GM19025 (cell line): Measurements from ENCODE around the gene AGAP1.
"Not testable (repeated sequence)": the region's sequence is repeated elsewhere in the genome, so short reads cannot be mapped to it uniquely, and the experiment has no call there.

Source experiments
- ATAC-seq: cut with Tn5 transposase; IDR thresholded peaks from one replicate; pipeline ENCODE4 v1.9.1; 2021; ENCODE audit warnings: mild to moderate bottlenecking, low read depth, moderate library complexity; ENCODE audit not compliant: unreplicated experiment

Gene AGAP1

GRCh38 chr2:236054621-236055305, 560.9 kb downstream of the AGAP1 start:
- no peak for ATAC-seq

- no peak for ATAC-seq
These were observed 561.6 kb downstream of the AGAP1 start for GRCh38 chr2:236055471-236055870.

GRCh38 chr2:236056141-236056540, 562.3 kb downstream of the AGAP1 start:
- ATAC-seq, result no peak

- ATAC-seq, result no peak
These were observed 563.5 kb downstream of the AGAP1 start for GRCh38 chr2:236057375-236057774.

- no peak for ATAC-seq
These were observed 567.7 kb downstream of the AGAP1 start for GRCh38 chr2:236061497-236061896.

GRCh38 chr2:236061899-236062298, 568.1 kb downstream of the AGAP1 start:
- no peak for ATAC-seq

- not testable (repeated sequence) for ATAC-seq
These were observed 569.0 kb downstream of the AGAP1 start for GRCh38 chr2:236062806-236063205.

GRCh38 chr2:236063994-236064393, 570.2 kb downstream of the AGAP1 start:
- no peak for ATAC-seq

- ATAC-seq, result no peak
These were observed 571.7 kb downstream of the AGAP1 start for GRCh38 chr2:236065314-236066160.

GRCh38 chr2:236070236-236070635, 576.4 kb downstream of the AGAP1 start:
- no peak for ATAC-seq

- ATAC-seq, result no peak
These were observed 579.4 kb downstream of the AGAP1 start for GRCh38 chr2:236073246-236073645.

GRCh38 chr2:236073867-236074655, 580.2 kb downstream of the AGAP1 start:
- no peak for ATAC-seq

GRCh38 chr2:236075802-236076201, 582.0 kb downstream of the AGAP1 start:
- no peak for ATAC-seq

- ATAC-seq, result no peak
These were observed 584.7 kb downstream of the AGAP1 start for GRCh38 chr2:236078297-236079255.

GRCh38 chr2:236080412-236080811, 586.6 kb downstream of the AGAP1 start:
- ATAC-seq, result no peak

- no peak for ATAC-seq
These were observed 587.3 kb downstream of the AGAP1 start for GRCh38 chr2:236081171-236081570.

GRCh38 chr2:236082061-236082460, 588.2 kb downstream of the AGAP1 start:
- no peak for ATAC-seq

GRCh38 chr2:236083934-236084333, 590.1 kb downstream of the AGAP1 start:
- no peak for ATAC-seq

- ATAC-seq, result no peak
These were observed 591.4 kb downstream of the AGAP1 start for GRCh38 chr2:236085211-236085610.

- no peak for ATAC-seq
These were observed 591.8 kb downstream of the AGAP1 start for GRCh38 chr2:236085647-236086046.
